Measurements from ENCODE around the gene ATP6V1A. TPM values are rescaled to one million over a fixed set of nuclear protein-coding genes. Genes with fewer than 3 reads are reported as not detected.

ATP6V1A gene
- total and polyA plus RNA-seq, 2 of the 13 experiments (the other 11 are each of a cell fraction or from before 2014, with no cell fraction given) = 23.4 to 95.1 TPM

- TF ChIP-seq ZNF687 (CRISPR knock-in tag; IDR thresholded peaks at IDR 0.05) = peak; percentile 67
- TF ChIP-seq CHD2 (IDR thresholded peaks at IDR 0.05; ENCODE audit: low read depth, low read length) = no peak
- peak; percentile 43; the same call in 1 of the 2 replicates for TF ChIP-seq RNF2 (conservative IDR thresholded peaks at IDR 0.05; ENCODE audit: low read depth)
- no peak for TF ChIP-seq ZNF33A (CRISPR knock-in tag; IDR thresholded peaks at IDR 0.05; ENCODE audit: borderline replicate concordance)
- TF ChIP-seq, protein P1, sequence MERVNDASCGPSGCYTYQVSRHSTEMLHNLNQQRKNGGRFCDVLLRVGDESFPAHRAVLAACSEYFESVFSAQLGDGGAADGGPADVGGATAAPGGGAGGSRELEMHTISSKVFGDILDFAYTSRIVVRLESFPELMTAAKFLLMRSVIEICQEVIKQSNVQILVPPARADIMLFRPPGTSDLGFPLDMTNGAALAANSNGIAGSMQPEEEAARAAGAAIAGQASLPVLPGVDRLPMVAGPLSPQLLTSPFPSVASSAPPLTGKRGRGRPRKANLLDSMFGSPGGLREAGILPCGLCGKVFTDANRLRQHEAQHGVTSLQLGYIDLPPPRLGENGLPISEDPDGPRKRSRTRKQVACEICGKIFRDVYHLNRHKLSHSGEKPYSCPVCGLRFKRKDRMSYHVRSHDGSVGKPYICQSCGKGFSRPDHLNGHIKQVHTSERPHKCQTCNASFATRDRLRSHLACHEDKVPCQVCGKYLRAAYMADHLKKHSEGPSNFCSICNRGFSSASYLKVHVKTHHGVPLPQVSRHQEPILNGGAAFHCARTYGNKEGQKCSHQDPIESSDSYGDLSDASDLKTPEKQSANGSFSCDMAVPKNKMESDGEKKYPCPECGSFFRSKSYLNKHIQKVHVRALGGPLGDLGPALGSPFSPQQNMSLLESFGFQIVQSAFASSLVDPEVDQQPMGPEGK (CRISPR knock-in tag; IDR thresholded peaks at IDR 0.05) = 0 out of 2 replicates have a peak, but pooled peaks have one; percentile 31
- no peak for TF ChIP-seq KDM6A (CRISPR knock-in tag; IDR thresholded peaks at IDR 0.05; ENCODE audit: low read depth)
- TF ChIP-seq XRCC5 (optimal IDR thresholded peaks at IDR 0.05; ENCODE audit: low read length) = peak; percentile 86
- TF ChIP-seq ZGPAT (CRISPR knock-in tag; IDR thresholded peaks at IDR 0.05) = no peak
- peak; percentile 66 for TF ChIP-seq YY1 (IDR thresholded peaks at IDR 0.05; ENCODE audit: insufficient read depth, insufficient replicate concordance, low read depth, low read length)
- 0 out of 2 replicates have a peak, but pooled peaks have one; percentile 29 for TF ChIP-seq ZFY (CRISPR knock-in tag; IDR thresholded peaks at IDR 0.05)
- TF ChIP-seq, protein P2, sequence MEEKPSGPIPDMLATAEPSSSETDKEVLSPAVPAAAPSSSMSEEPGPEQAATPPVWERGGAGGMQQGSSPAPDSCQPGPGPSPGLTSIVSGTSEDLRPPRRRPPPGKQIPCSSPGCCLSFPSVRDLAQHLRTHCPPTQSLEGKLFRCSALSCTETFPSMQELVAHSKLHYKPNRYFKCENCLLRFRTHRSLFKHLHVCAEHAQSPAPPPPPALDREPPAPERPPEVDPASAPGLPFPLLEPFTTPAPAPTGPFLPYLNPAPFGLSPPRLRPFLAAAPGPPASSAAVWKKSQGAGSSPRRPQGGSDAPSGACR (CRISPR knock-in tag; IDR thresholded peaks at IDR 0.05) = no peak
- no peak for TF ChIP-seq ZNF562 (CRISPR knock-in tag; IDR thresholded peaks at IDR 0.05; ENCODE audit: borderline replicate concordance)
- TF ChIP-seq PAWR (CRISPR knock-in tag; IDR thresholded peaks at IDR 0.05; ENCODE audit: borderline replicate concordance) = no peak
- no peak for TF ChIP-seq ZNF3 (CRISPR knock-in tag; IDR thresholded peaks at IDR 0.05)
- TF ChIP-seq, protein P3, sequence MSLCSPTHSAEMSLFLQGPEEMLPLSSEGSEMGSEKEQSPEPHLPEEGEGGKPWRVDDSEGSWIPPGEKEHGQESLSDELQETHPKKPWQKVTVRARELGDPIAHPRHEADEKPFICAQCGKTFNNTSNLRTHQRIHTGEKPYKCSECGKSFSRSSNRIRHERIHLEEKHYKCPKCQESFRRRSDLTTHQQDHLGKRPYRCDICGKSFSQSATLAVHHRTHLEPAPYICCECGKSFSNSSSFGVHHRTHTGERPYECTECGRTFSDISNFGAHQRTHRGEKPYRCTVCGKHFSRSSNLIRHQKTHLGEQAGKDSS (CRISPR knock-in tag; IDR thresholded peaks at IDR 0.05; ENCODE audit: borderline replicate concordance, low read depth) = no peak; the same call in 1 of the 2 replicates
- TF ChIP-seq SOX13 (IDR thresholded peaks at IDR 0.05) = no peak
- TF ChIP-seq SOX13 (CRISPR knock-in tag; conservative IDR thresholded peaks at IDR 0.05 in 1 of 2, IDR thresholded peaks at IDR 0.05 in 1 of 2) = peak in 1 of 2 experiments; percentile 25; a peak in 1 of 4 replicates
Measured at GRCh38 chr3:113838631-113839209, 91.9 kb downstream of the ATP6V1A start, which contains the start of gene GRAMD1C (continued).
